Epithelial cell of prostate (primary cell): ENCODE results near the gene VIPR1.
"Not testable (repeated sequence)": the region's sequence is repeated elsewhere in the genome, so short reads cannot be mapped to it uniquely, and the experiment has no call there.

Source experiments
- DNase-seq: peaks from one replicate; pipeline ENCODE4 v3.0.0-alpha.2; 2011; ENCODE audit warnings: low read depth, low spot score
- H3K27ac ChIP-seq: fragments of 450-650 bp; 2 replicates; pipeline ENCODE4 v1.5.1; 2017; ENCODE audit warnings: mild to moderate bottlenecking

Gene VIPR1

GRCh38 chr3:42562047-42562907, 59.8 kb downstream of the VIPR1 start:
- DNase-seq: no peak
- H3K27ac ChIP-seq: no peak overlapping the region

- no peak overlapping the region for H3K27ac ChIP-seq
- DNase-seq: no peak
These were observed 67.2 kb downstream of the VIPR1 start for GRCh38 chr3:42569593-42570142.

GRCh38 chr3:42572278-42572677, 69.8 kb downstream of the VIPR1 start:
- H3K27ac ChIP-seq: no peak overlapping the region
- DNase-seq: no peak

GRCh38 chr3:42575137-42575741, 72.8 kb downstream of the VIPR1 start:
- no peak for DNase-seq
- H3K27ac ChIP-seq: no peak overlapping the region

GRCh38 chr3:42578054-42578453, 75.6 kb downstream of the VIPR1 start:
- H3K27ac ChIP-seq: no peak overlapping the region
- DNase-seq: no peak

GRCh38 chr3:42579346-42579745, 76.9 kb downstream of the VIPR1 start:
- not testable (repeated sequence) for H3K27ac ChIP-seq

GRCh38 chr3:42581400-42581708, 78.9 kb downstream of the VIPR1 start:
- DNase-seq: no peak
- peak overlapping the region; percentile 69 for H3K27ac ChIP-seq

More at GRCh38 chr3:42579346-42579745, 76.9 kb downstream of the VIPR1 start:
- not testable (repeated sequence) for DNase-seq

- H3K27ac ChIP-seq: peak within 1 kb of the TSS; percentile 69
- DNase-seq: peak; percentile 48
These were observed 79.4 kb downstream of the VIPR1 start, which contains the start of gene SEC22C for GRCh38 chr3:42581709-42582473. TSS of gene SEC22C (minus strand) at chr3:42581967. CDS start at chr3:42569046, 12,921 bp downstream.

GRCh38 chr3:42582474-42583070, 80.1 kb downstream of the VIPR1 start:
- peak overlapping the region; percentile 69 for H3K27ac ChIP-seq
- no peak for DNase-seq
